HG03159 (cell line): ENCODE data around the gene GAK.

Experiments
- ATAC-seq: cut with Tn5 transposase; IDR thresholded peaks from one replicate; pipeline ENCODE4 v1.9.1; 2021; ENCODE audit warnings: mild to moderate bottlenecking, moderate library complexity; ENCODE audit not compliant: unreplicated experiment

The GAK gene

DNA sequence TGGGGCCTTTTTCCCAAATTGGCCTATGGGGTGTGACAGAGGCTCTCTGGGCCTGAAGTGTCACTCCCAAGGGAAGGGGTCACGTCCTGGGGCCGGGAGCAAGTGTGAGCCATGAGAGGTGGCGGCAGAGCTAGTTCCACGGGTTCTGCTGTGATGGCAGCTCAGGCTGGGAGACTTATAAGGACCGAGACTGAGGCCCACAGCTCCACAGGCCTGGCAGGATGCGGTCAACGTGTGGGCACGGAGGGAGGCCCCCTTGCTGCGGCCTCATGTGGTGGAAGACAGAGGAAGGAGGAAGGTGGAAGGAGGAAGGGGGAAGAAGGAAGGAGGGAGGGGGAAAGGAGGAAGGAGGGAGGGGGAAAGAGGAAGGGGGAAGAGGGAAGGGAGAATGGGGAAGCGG, 99.0 kb downstream of the GAK start:
- no peak for ATAC-seq

GRCh38 chr4:832536-832935, 99.6 kb downstream of the GAK start:
- ATAC-seq = no peak

DNA sequence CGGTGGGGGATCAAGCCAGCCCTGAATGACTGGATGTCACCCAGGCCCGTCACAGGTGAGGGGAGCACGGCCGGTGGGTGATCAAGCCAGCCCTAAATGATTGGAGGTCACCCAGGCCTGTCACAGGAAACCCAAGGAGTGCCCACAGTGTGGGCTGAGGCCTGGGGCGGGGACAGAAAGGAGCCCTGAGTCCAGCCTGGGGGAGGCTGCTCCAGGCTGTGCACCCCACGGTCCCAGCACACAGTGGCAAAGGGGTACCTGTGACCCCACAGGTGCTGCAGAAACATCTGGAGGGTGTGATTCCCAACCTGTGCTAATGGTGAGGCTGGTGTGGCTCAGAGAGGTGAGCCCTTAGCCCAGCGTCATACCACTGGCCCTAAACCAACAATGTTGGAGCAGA, 100.0 kb downstream of the GAK start:
- no peak for ATAC-seq

DNA sequence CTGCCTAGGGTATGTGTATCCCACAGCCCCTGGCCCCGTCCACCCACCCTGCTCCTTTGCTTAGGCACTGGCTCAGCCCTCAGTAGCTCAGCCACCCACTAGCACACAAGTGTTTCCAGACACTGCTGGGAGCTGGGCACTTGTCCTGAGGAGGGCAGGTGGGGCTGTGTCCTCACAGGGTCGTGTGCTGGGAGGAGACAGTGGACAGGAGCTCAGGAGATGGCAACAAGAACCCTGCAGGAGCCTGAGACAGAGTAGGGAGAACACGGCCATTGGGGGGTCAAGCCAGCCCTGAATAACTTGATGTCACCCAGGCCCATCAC, 100.7 kb downstream of the GAK start:
- ATAC-seq = no peak

DNA sequence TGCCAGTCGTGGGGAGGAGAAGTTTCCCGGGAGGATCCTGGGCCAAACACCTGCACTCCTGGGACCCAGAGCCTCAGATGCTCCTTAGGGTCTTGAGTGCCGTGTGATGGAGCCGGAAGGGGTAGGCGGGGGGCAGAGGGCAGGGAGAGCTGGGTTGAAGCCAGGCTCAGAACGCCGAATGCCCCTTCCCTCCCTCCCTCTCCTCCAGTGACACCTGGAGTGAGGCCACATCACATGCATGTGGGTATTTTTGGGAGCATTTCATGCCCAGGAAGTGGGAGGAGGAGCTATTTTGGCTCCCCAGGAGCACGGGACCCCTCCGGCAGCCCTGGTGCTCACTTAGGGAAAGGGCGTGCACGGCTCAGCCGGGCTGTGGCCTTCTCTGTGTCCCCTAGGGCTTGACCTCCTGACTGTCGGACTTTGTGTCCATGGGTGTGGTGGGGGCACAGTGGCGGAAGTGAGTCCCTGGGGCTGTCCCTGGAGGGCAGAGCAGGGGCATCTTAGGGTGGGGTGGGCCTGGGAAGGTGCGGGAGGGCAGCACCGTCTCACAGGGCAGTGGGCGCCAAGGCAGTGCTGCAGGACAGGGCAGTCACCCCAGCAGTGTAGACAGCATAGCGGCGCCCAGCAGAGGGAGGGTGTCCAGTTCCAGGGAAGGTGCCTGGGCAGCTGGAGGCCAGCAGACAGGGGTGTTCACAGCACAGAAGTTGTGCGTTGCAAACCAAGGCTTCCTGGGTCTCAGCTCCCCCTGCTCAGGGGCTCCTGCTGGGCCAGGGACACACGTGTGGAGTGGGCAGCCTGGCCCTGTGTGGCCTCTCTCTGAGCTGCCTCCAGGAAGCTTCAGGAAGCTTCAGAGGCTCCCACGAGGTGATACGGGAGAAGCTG, 101.3 kb downstream of the GAK start:
- no peak for ATAC-seq

DNA sequence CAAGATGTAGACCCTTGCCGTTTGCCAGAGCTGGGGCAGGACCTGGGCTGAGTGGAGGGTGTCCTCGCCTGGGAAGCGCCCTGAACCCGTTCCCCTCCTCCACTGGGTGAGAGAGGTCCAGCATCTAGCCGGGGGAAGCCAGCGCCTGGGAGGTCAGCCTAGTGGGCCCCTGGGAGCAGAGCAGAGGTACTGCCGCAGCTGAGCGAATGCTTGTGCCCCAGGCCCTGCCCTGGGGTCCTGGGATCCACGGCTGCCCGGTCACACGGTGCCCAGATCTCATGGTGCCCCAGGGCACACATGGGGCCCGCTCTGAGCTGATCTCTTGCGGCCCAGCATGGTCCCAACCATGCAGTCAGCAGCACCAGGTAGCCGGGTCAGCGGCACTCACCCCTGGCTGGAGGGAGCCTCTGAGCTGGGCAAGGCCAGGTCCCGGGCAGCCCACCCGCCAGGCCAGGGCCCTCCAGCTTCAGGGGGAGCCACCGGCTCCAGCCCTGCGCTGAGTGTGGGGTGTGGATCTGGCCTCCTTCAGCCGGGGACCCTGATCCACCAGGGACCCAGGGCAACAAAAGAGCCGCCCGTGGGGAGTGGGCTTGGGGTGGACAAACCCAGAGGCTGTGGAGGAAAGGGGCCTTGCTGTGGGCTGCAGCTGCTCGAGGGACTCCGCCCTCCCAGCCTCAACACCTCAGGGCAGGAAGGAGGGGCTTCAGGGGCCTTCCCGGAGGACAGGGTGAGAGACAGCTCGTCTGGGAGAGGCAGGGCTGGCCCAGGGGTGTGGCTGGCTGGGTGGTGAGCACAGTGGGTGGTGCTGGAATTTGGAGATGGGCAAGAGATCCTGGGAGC, 102.1 kb downstream of the GAK start:
- no peak for ATAC-seq

- no peak for ATAC-seq
These were observed 102.8 kb downstream of the GAK start for GRCh38 chr4:829291-829690.

GRCh38 chr4:828641-829271, 103.4 kb downstream of the GAK start:
- ATAC-seq = no peak

- no peak for ATAC-seq
These were observed 104.7 kb downstream of the GAK start for GRCh38 chr4:827209-828081.

- no peak for ATAC-seq
These were observed 105.5 kb downstream of the GAK start for GRCh38 chr4:826508-827208.

DNA sequence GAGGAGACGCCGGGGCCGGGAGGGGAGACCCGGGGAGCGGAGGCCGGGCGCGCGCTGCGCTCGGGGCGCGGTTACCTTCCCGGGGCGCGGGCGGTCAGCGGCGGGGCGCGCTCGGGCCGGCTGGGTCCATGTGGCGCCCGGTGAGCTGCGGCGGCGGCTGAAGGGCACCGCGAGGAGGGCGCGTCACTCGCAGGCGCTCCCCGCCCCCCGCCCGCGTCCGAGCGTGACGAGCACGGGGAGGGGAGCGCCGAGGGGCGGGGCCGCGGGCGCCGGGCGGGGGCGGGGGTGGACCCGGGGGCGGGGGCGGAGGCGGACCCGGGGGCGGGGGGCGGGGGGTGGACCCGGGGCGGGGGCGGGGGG, 106.2 kb downstream of the GAK start, which contains the start of gene CPLX1:
CPLX1 (minus strand) TSS at position 159 of the 360 bp plus-strand sequence. CDS start 1,607 bp downstream, outside the sequence.
- no peak for ATAC-seq

GRCh38 chr4:825063-825970, 106.8 kb downstream of the GAK start:
- no peak for ATAC-seq

- no peak for ATAC-seq
These were observed 107.6 kb downstream of the GAK start for GRCh38 chr4:824461-825062.

DNA sequence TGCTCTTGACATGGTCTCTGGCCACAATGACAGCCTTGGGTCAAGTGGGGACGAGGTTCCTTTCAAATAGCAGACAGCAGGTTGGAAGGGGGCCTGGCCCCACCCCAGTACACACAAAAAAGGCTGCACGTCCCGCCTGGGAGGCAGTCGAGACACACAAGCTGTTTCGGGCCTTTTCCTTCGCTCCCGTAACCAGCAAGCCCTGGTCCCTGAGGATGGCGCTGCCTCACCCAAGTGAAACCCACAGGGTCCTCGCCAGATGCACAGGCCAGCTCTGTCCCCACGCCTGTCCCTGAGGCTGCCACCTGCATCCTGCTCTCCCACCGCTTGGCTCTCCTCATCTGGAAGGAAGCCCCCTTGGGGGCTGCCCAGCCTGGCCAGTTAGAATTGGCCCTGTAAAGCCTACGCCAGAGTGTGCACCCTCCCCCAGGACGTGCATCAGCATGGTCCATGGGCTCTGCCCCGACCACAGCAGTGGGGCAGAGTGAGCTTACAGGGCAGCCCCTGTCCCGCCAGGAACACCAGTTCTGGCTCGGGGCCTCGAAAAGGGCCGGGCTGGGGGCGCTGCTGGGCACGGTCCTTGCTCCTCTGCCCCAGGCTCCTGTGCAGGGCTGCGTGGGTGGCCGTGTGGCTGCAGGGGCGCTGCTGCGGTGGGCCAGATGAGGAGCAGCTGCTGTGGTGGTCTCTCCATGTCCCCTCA, 108.2 kb downstream of the GAK start:
- ATAC-seq = no peak

GRCh38 chr4:823176-823760, 108.8 kb downstream of the GAK start:
- no peak for ATAC-seq

DNA sequence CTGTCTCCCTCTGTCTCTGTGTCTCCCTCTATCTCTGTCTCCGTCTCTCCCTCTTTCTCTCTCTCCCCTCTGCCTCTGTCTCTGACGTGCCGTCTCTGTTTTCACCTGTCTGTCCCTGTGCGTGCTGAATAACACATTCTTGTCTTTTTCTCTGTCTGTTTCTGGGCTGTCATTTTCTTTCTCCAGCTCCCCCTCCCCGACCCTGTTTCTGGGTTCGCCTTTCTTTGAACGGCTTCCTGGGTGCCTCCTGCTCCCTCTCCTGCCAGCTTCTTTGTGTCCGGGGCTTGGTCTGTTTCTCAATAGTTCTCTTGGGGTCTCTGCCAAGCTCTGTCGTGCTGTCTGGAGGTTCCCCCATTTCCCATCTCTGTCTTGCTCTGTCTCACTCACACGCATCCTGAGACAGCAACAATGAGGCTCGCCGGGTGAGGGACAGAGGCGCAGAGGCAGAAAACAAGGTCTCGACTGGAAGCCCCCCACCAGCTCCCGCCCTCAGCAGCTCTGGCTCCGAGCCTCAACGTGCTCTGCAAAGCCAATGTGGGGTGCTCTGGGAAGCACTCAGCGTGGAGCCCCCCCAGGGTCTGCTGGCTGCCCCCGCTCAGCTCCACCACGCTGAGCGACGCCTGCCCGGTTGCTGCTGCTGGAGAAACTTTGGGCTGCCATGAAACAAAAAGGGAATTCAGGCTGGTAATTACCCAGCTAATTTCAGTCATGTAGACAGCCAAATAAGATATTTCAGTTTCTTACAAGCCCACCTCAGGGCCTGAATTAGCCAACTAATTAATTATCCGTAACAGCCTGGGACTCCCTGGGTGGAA, 109.5 kb downstream of the GAK start:
- no peak for ATAC-seq

- no peak for ATAC-seq
These were observed 110.5 kb downstream of the GAK start for GRCh38 chr4:821631-822030.
